Globus pallidus (tissue), 1 donor: ENCODE data around the gene NR1D2.

Source experiments
- DNase-seq: peaks from one replicate; pipeline ENCODE4 v3.0.0-alpha.2; 2015; ENCODE audit warnings: low spot score

NR1D2 gene

GRCh38 chr3:23966328-23966727 lies 21.2 kb downstream of the NR1D2 start:
- no peak for DNase-seq

GRCh38 chr3:23968463-23969184 lies 23.5 kb downstream of the NR1D2 start:
- no peak for DNase-seq

GRCh38 chr3:23969393-23969792 lies 24.3 kb downstream of the NR1D2 start:
- DNase-seq, result no peak

GRCh38 chr3:23971684-23972083 lies 26.6 kb downstream of the NR1D2 start:
- no peak for DNase-seq

- DNase-seq, result no peak
These were observed 31.5 kb downstream of the NR1D2 start for GRCh38 chr3:23976555-23976954.

- no peak for DNase-seq
These were observed 34.5 kb downstream of the NR1D2 start for GRCh38 chr3:23979569-23979968.

GRCh38 chr3:23981136-23981535 lies 36.0 kb downstream of the NR1D2 start:
- no peak for DNase-seq

GRCh38 chr3:23981955-23982354 lies 36.9 kb downstream of the NR1D2 start:
- DNase-seq, result no peak

- DNase-seq, result no peak
These were observed 39.8 kb downstream of the NR1D2 start for GRCh38 chr3:23984934-23985333.

GRCh38 chr3:23985747-23986544 lies 40.9 kb downstream of the NR1D2 start:
- no peak for DNase-seq

- DNase-seq, result no peak
These were observed 42.3 kb downstream of the NR1D2 start for GRCh38 chr3:23987356-23987755.

GRCh38 chr3:23991306-23991682 lies 46.2 kb downstream of the NR1D2 start:
- DNase-seq, result no peak

- peak; percentile 92 for DNase-seq
These were observed 46.9 kb downstream of the NR1D2 start for GRCh38 chr3:23991683-23992628.

GRCh38 chr3:23993556-23994243 lies 48.6 kb downstream of the NR1D2 start:
- DNase-seq, result peak; percentile 46

- DNase-seq, result peak; percentile 9
These were observed 49.1 kb downstream of the NR1D2 start for GRCh38 chr3:23994244-23994569.

- no peak for DNase-seq
These were observed 50.1 kb downstream of the NR1D2 start for GRCh38 chr3:23995219-23995618.

GRCh38 chr3:23996095-23996524 lies 51.0 kb downstream of the NR1D2 start:
- no peak for DNase-seq

- peak; percentile 80 for DNase-seq
These were observed 54.0 kb downstream of the NR1D2 start for GRCh38 chr3:23999012-23999641.

GRCh38 chr3:24002129-24002528 lies 57.0 kb downstream of the NR1D2 start:
- no peak for DNase-seq

- DNase-seq, result no peak
These were observed 58.4 kb downstream of the NR1D2 start for GRCh38 chr3:24003466-24003865.

GRCh38 chr3:24004171-24004938 lies 59.3 kb downstream of the NR1D2 start:
- DNase-seq, result no peak
